ENCODE data around the gene NPC1L1. TPM values are rescaled to one million over a fixed set of nuclear protein-coding genes. Genes with fewer than 3 reads are reported as not detected.
A peak's percentile ranks its signal among the peaks of the same experiment; 100 is the strongest.

Gene NPC1L1
- total RNA-seq, 1 donor from 2014 or later, result not detected

DNA sequence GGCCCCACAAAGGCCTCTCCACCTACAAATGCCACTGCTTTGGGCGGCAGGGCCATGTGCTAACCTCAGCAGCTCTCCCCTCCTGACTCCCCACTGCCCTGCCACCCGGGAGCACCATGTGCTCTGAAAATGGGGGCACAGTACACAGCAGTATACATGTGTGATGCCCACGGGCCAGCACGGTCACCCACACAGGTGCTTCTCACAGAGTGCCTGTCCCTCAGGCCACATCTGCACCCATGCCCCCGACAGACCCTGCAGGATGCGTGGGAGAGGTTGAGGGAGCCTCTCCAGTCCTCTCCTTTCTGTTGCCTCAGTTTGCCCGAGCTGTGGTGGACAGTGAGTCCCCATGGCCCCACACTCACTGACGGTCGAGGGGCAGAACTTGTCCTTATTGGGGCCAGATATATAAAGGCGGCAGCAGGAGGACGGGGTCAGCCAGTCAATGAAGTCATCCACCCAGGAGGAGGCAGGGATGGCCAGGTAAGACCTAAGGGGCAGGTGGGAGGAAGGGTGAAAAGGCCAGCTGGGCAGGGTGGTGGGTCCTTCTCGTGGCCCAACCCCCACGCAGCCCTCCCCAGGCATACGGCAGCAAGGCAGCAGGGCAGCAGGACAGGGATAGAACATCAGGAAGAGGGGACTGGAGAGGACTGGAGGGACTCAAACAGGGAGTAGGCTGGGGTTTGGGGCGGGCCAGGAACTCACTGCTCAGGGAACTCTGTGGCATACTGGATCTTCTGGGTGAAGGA lies 19.6 kb downstream of the NPC1L1 start:
- H3K4me1 Mint-ChIP-seq (ENCODE audit: low read depth, unreplicated experiment), result peaks cover 11% of the 10 kb centered on the region
- peaks cover 14% of the 10 kb centered on the region for H3K36me3 Mint-ChIP-seq (ENCODE audit: unreplicated experiment)
- H3K9me3 Mint-ChIP-seq (ENCODE audit: unreplicated experiment), result peaks cover 16% of the 10 kb centered on the region
- no peak for DNase-seq
- H3K27me3 Mint-ChIP-seq (ENCODE audit: unreplicated experiment), result peaks cover 15% of the 10 kb centered on the region
- H3K4me3 Mint-ChIP-seq (ENCODE audit: unreplicated experiment), result no peak overlapping the region
- peak overlapping the region; percentile 38 for H3K27ac Mint-ChIP-seq (ENCODE audit: unreplicated experiment)
- TF ChIP-seq, protein P1, sequence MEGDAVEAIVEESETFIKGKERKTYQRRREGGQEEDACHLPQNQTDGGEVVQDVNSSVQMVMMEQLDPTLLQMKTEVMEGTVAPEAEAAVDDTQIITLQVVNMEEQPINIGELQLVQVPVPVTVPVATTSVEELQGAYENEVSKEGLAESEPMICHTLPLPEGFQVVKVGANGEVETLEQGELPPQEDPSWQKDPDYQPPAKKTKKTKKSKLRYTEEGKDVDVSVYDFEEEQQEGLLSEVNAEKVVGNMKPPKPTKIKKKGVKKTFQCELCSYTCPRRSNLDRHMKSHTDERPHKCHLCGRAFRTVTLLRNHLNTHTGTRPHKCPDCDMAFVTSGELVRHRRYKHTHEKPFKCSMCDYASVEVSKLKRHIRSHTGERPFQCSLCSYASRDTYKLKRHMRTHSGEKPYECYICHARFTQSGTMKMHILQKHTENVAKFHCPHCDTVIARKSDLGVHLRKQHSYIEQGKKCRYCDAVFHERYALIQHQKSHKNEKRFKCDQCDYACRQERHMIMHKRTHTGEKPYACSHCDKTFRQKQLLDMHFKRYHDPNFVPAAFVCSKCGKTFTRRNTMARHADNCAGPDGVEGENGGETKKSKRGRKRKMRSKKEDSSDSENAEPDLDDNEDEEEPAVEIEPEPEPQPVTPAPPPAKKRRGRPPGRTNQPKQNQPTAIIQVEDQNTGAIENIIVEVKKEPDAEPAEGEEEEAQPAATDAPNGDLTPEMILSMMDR (IDR thresholded peaks at IDR 0.05; ENCODE audit: partially characterized antibody, unreplicated experiment), result no peak

DNA sequence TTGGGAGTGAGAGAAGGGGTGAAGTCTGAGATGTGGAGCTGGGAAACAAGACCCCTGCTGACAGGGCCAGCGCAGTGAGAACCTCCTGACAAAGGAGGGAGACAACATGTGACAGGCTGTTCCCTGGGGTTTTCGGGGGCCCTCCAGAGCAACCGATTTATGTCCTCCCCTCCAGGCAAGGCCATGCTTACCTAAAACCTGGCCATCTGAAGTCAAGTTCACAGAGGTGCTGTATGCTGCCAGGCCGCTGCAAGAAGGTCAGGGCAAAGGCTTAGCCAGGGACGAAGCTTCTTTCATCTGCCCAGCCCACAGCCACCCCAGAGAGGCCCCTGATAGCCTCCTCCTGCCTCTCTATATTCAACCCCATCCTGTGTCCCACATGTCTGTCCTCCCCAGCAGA lies 20.6 kb downstream of the NPC1L1 start:
- Mint-ChIP-seq H3K27me3 (ENCODE audit: unreplicated experiment) (peaks cover 12% of the 10 kb centered on the region), H3K27ac (ENCODE audit: unreplicated experiment) (no peak overlapping the region), H3K9me3 (ENCODE audit: unreplicated experiment) (peaks cover 14% of the 10 kb centered on the region), H3K4me3 (ENCODE audit: unreplicated experiment) (no peak overlapping the region), H3K36me3 (ENCODE audit: unreplicated experiment) (peaks cover 14% of the 10 kb centered on the region), H3K4me1 (ENCODE audit: low read depth, unreplicated experiment) (peaks cover 11% of the 10 kb centered on the region)
- DNase-seq, result no peak
- TF ChIP-seq, protein P1 (IDR thresholded peaks at IDR 0.05; ENCODE audit: partially characterized antibody, unreplicated experiment), result no peak

DNA sequence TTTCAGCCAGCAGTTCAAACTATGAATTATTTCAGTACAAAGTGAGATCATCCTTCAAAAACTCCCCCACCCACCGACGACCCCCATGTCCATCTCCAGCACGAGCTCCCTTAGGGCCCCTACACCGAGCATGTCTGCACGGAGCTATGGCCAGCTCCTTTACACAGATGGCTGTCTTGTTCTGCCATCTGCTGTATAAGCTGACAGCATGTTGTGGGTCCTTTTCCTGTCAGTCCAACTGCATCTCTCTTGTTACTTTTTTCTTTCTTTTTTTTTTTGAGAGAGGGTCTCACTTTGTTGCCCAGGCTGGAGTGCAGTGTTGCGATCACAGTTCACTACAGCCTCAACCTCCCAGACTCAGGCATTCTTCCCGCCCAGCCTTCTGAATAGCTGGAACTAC lies 21.6 kb downstream of the NPC1L1 start:
- DNase-seq, result no peak
- peaks cover 14% of the 10 kb centered on the region for H3K9me3 Mint-ChIP-seq (ENCODE audit: unreplicated experiment)

DNA sequence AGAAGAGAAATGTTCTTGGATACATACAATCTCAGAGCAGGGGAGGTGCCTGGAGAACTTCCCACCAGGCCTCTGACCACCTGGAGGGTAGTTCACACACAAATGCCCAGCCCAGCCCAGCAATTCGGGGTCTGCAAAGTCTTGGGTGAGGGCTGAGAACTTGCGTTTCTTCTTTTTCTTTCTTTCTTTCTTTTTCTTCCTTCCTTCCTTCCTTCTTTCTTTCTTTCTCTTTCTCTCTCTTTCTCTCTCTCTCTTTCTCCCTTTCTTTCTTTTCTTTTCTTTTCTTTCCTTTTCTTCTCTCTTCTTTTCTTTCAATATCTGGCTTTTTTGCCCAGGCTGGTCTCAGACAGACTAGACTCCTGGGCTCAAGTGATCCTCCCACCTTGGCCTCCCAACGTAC lies 22.4 kb downstream of the NPC1L1 start:
- Mint-ChIP-seq H3K4me1 (ENCODE audit: low read depth, unreplicated experiment) (peaks cover 11% of the 10 kb centered on the region), H3K27me3 (ENCODE audit: unreplicated experiment) (peaks cover 12% of the 10 kb centered on the region), H3K4me3 (ENCODE audit: unreplicated experiment) (peak overlapping the region; percentile 36), H3K9me3 (ENCODE audit: unreplicated experiment) (peaks cover 11% of the 10 kb centered on the region), H3K27ac (ENCODE audit: unreplicated experiment) (peak overlapping the region; percentile 93), H3K36me3 (ENCODE audit: unreplicated experiment) (peaks cover 4% of the 10 kb centered on the region)
- TF ChIP-seq, protein P1 (IDR thresholded peaks at IDR 0.05; ENCODE audit: partially characterized antibody, unreplicated experiment), result no peak
- DNase-seq, result no peak

More for the DNA sequence above, 21.6 kb downstream of the NPC1L1 start:
- Mint-ChIP-seq H3K27me3 (ENCODE audit: unreplicated experiment) (peaks cover 12% of the 10 kb centered on the region), H3K27ac (ENCODE audit: unreplicated experiment) (peak overlapping the region; percentile 93), H3K4me3 (ENCODE audit: unreplicated experiment) (peak overlapping the region; percentile 38), H3K36me3 (ENCODE audit: unreplicated experiment) (peaks cover 9% of the 10 kb centered on the region), H3K4me1 (ENCODE audit: low read depth, unreplicated experiment) (peaks cover 11% of the 10 kb centered on the region)
- TF ChIP-seq, protein P1 (IDR thresholded peaks at IDR 0.05; ENCODE audit: partially characterized antibody, unreplicated experiment), result no peak

DNA sequence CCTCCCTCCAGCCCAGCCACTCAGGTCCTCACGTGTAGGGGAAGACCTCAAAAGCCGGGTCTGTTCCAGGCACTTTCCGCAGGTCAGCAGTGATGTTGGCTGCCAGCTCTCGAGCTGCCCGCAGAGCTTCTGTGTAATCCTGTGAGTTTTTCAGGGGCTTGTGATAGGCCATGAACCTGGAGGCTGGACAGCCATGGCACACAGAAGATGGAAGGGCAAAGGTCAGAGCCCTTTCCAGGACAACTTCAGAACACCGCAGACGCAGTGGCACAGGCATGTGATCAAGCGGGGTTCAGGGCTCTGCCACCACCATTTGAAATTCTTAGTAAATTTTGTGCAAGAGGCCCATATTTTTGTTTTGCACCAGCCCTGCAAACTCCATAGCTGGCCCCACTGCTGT lies 24.0 kb downstream of the NPC1L1 start:
- Mint-ChIP-seq H3K4me3 (ENCODE audit: unreplicated experiment) (no peak overlapping the region), H3K27me3 (ENCODE audit: unreplicated experiment) (peaks cover 14% of the 10 kb centered on the region), H3K27ac (ENCODE audit: unreplicated experiment) (no peak overlapping the region), H3K36me3 (ENCODE audit: unreplicated experiment) (peaks cover 4% of the 10 kb centered on the region), H3K4me1 (ENCODE audit: low read depth, unreplicated experiment) (peaks cover 11% of the 10 kb centered on the region), H3K9me3 (ENCODE audit: unreplicated experiment) (peaks cover 12% of the 10 kb centered on the region)
- TF ChIP-seq, protein P1 (IDR thresholded peaks at IDR 0.05; ENCODE audit: partially characterized antibody, unreplicated experiment), result no peak
- DNase-seq, result no peak

All from glutamatergic neuron (in vitro differentiated cells).